Panc1 (cell line): ENCODE measurements around the gene LRRC3. TPM values are rescaled to one million over a fixed set of nuclear protein-coding genes. Genes with fewer than 3 reads are reported as not detected.

Experiments
- ATAC-seq: fragments of 200-7000 bp; cut with Tn5 transposase; 2 replicates; pipeline ENCODE4 v1.9.1; 2020; ENCODE audit warnings: mild to moderate bottlenecking, moderate library complexity
- BruUV-seq: library from RNA; stranded (reverse); fragments of 400-500 nt; replicated peaks from 2 replicates; lab custom pipeline; 2021; lab: Mats Ljungman, UMichigan
- CTCF ChIA-PET: fragments of 300-600 bp; sonication (Branson Sonifier 250); formaldehyde crosslinking; loops from one replicate; lab custom pipeline; 2022; ENCODE audit warnings: antibody characterized with exemption; lab: Charles Lee
- POLR2A ChIA-PET: fragments of 300-600 bp; sonication (Branson Sonifier 250); formaldehyde crosslinking; loops from one replicate; lab custom pipeline; 2022; ENCODE audit warnings: antibody characterized with exemption; lab: Charles Lee
- DNase-seq: peaks from one replicate; pipeline ENCODE4 v3.0.0-alpha.2; 2010; ENCODE audit warnings: low read depth, low spot score
- H3K27ac ChIP-seq: 2 replicates; pipeline ENCODE4 v1.5.1; 2011; ENCODE audit warnings: mild to moderate bottlenecking, low read length, inconsistent platforms
- H3K27me3 ChIP-seq: fragments of 200-500 bp; sonication (Bioruptor generic); 2 replicates; pipeline ENCODE4 v1.6.0; 2014; ENCODE audit warnings: low read length, inconsistent platforms; ENCODE audit not compliant: control insufficient read depth, insufficient read depth
- H3K36me3 ChIP-seq: fragments of 200-500 bp; sonication (Bioruptor generic); 2 replicates; pipeline ENCODE4 v1.5.1; 2014; ENCODE audit warnings: inconsistent platforms, mild to moderate bottlenecking, low read length, moderate library complexity; ENCODE audit not compliant: control insufficient read depth, insufficient read depth
- H3K4me1 ChIP-seq: 2 replicates; pipeline ENCODE4 v1.5.1; 2011; ENCODE audit warnings: inconsistent platforms, mild to moderate bottlenecking, low read length, moderate library complexity; ENCODE audit not compliant: control insufficient read depth, insufficient read depth
- H3K4me3 ChIP-seq, 2 experiments: 2 replicates each; pipeline ENCODE4 v1.5.1; 2011 to 2012; ENCODE audit warnings: low read depth in 2 of 2, low read length in 2 of 2, mild to moderate bottlenecking in 2 of 2, inconsistent platforms in 1 of 2, moderate library complexity in 1 of 2
- H3K9me3 ChIP-seq: fragments of 200-500 bp; sonication (Bioruptor generic); 2 replicates; pipeline ENCODE4 v1.5.1; 2014; ENCODE audit warnings: low read depth, mild to moderate bottlenecking, inconsistent platforms, low read length, moderate library complexity; ENCODE audit not compliant: control insufficient read depth, insufficient read depth
- CTCF ChIP-seq: fragments of 450-650 bp; IDR thresholded peaks from 2 replicates; pipeline ENCODE4 v1.5.1; 2017; ENCODE audit warnings: mild to moderate bottlenecking
- POLR2AphosphoS5 ChIP-seq: IDR thresholded peaks from 2 replicates; pipeline ENCODE4 v1.6.1; 2012; ENCODE audit warnings: mild to moderate bottlenecking, low read depth, low read length, moderate library complexity
- REST ChIP-seq, 2 experiments: IDR thresholded peaks; 2 replicates each; pipeline ENCODE4 v1.6.1; 2011 to 2012; ENCODE audit warnings: low read depth in 2 of 2, control low read depth in 1 of 2, low read length in 1 of 2, mild to moderate bottlenecking in 1 of 2, moderate library complexity in 1 of 2; ENCODE audit not compliant: insufficient read depth in 1 of 2
- SIN3A ChIP-seq: IDR thresholded peaks from 2 replicates; pipeline ENCODE4 v1.6.1; 2012; ENCODE audit warnings: low read depth, mild to moderate bottlenecking, low read length, moderate library complexity, borderline replicate concordance; ENCODE audit not compliant: insufficient read depth
- TCF7L2 ChIP-seq: IDR thresholded peaks from 2 replicates; pipeline ENCODE4 v1.6.1; 2011; ENCODE audit warnings: mild to moderate bottlenecking, low read depth, low read length, inconsistent platforms
- in situ Hi-C: cut with HindIII; loops from 2 replicates; pipeline ENCODE4 v1.10.0; 2016; ENCODE audit warnings: low sequenced_read_pairs, low pct_unique_long_range_greater_than_20kb
- intact Hi-C: fragments of 100-400 bp; cut with micrococcal nuclease; formaldehyde crosslinking; loops from one replicate; pipeline ENCODE4 v1.10.0; 2022; ENCODE audit not compliant: unreplicated experiment
- total RNA-seq: library from RNA; stranded (reverse); gene quantifications from one replicate; pipeline ENCODE4 v1.2.1, GENCODE V29; 2021; ENCODE audit not compliant: unreplicated experiment

Gene LRRC3
- total RNA-seq, 1 experiment from 2014 or later, result 3.3 TPM

- no peak for TF ChIP-seq CTCF
- no peak for TF ChIP-seq REST (IDR thresholded peaks at IDR 0.05; ENCODE audit: insufficient read depth in 1 of 2, low read depth in 2 of 2, low read length in 1 of 2)
- no peak for TF ChIP-seq TCF7L2
- no peak for TF ChIP-seq SIN3A
- no peak for TF ChIP-seq POLR2AphosphoS5
- BruUV-seq, result no TSS peak
- H3K4me3 ChIP-seq, result no peak overlapping the region
- in situ Hi-C loops, result no loop called here
- no peaks in the 10 kb centered on the region for H3K4me1 ChIP-seq
- H3K27me3 ChIP-seq, result no peaks in the 10 kb centered on the region
- no peaks in the 10 kb centered on the region for H3K9me3 ChIP-seq
- POLR2A ChIA-PET, result interaction anchor here (0.5 kb wide), 1 partner anchor 106 kb away, joined by 5 read pairs; the partner anchor contains the start of gene CFAP410
- H3K27ac ChIP-seq, result no peak overlapping the region
- intact Hi-C loops, result no loop called here
- no peak for DNase-seq
- ATAC-seq, result no peak
- no peaks in the 10 kb centered on the region for H3K36me3 ChIP-seq
- CTCF ChIA-PET, result interaction anchor here (0.6 to 0.7 kb wide), 3 partner anchors 16 to 149 kb away, joined by 3 read pairs; no protein-coding TSS in a partner anchor
These were observed 10.0 kb upstream of the LRRC3 start for GRCh38 chr21:44445145-44445812.

- intact Hi-C loops, result no loop called here
- Histone ChIP-seq H3K36me3 (no peaks in the 10 kb centered on the region), H3K4me3 (no peak overlapping the region), H3K27me3 (no peaks in the 10 kb centered on the region; the same call in 1 of the 2 replicates), H3K4me1 (no peaks in the 10 kb centered on the region), H3K9me3 (no peaks in the 10 kb centered on the region), H3K27ac (no peak overlapping the region)
- no peak for DNase-seq
- TF ChIP-seq SIN3A (no peak), CTCF (no peak), POLR2AphosphoS5 (no peak), REST (IDR thresholded peaks at IDR 0.05; ENCODE audit: insufficient read depth in 1 of 2, low read depth in 2 of 2, low read length in 1 of 2) (no peak), TCF7L2 (no peak)
- BruUV-seq, result no TSS peak
- no peak for ATAC-seq
- ChIA-PET CTCF (no interaction called here), POLR2A (no interaction called here)
- in situ Hi-C loops, result no loop called here
These were observed 6.6 kb upstream of the LRRC3 start for GRCh38 chr21:44448651-44449131.
